Spleen (tissue), 7 donors: ENCODE results near the gene RTN4R.
"Not testable (repeated sequence)": the region's sequence is repeated elsewhere in the genome, so short reads cannot be mapped to it uniquely, and the experiment has no call there.

ENCODE experiments used
- CTCF ChIP-seq, 11 experiments: fragments of 200-600 bp in 7 of 11; fragments of 450-650 bp in 4 of 11; sonication (generic) in 4 of 11; IDR thresholded peaks in 8 of 11; conservative IDR thresholded peaks in 3 of 11; 1 replicate in 7 of 11; 2 replicates in 4 of 11; pipeline versions ENCODE4 v1.4.0 to v1.8.0; 2016 to 2021; ENCODE audit warnings: antibody characterized with exemption in 11 of 11, inconsistent platforms in 4 of 11, mild to moderate bottlenecking in 1 of 11
- POLR2A ChIP-seq, 3 donors: fragments of 450-650 bp; IDR thresholded peaks; one replicate each; pipeline ENCODE4 v1.5.1; 2017; ENCODE audit warnings: antibody characterized with exemption in 3 of 3, mild to moderate bottlenecking in 1 of 3
- POLR2AphosphoS5 ChIP-seq, 3 donors: sonication (generic); formaldehyde crosslinking; IDR thresholded peaks; one replicate each; pipeline ENCODE4 v1.5.1; 2017; ENCODE audit warnings: antibody characterized with exemption in 3 of 3
- donor health status: DM: no; HTN: no; CAD: no; lungs with moderate emphysema.
- donor health status: DM: no; HTN: no; CAD: no.
- donor health status: DM: no; HTN: no; CAD: no.

GRCh38 chr22:20274374-20274773, 6.3 kb upstream of the RTN4R start:
- TF ChIP-seq CTCF (IDR thresholded peaks at IDR 0.05 in 8 of 11, conservative IDR thresholded peaks at IDR 0.05 in 3 of 11); POLR2A (IDR thresholded peaks at IDR 0.05); POLR2AphosphoS5 (IDR thresholded peaks at IDR 0.05): not testable (repeated sequence)
